ENCODE results near the gene LGALS3.

Gene LGALS3

DNA sequence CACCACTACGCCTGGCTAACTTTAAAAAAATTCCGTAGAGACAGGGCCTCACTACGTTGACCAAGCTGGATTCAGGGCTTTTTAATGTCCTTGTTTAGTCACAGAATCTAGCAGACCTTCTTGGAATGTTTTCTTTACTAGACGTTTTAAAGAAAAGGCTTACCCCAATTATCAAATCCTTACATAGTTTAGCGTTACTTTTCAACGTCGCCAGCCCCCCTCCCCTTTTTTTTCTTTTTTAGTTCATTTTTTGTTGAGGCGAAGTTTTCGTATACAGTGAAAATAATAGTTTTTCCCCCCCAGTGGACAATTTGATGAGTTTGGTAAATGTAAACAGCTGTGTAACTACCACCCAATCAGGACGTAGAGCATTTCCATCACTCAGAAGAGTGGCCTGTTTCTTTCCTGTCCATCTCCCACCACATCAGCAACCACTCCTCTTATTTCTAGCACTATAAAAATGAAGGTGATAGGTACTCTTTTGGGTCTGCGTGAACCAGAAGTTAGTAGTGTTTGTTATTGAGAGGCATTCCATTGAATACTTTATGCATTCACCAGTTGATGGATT, 63.1 kb downstream of the LGALS3 start:
- TF ChIP-seq, protein P1, sequence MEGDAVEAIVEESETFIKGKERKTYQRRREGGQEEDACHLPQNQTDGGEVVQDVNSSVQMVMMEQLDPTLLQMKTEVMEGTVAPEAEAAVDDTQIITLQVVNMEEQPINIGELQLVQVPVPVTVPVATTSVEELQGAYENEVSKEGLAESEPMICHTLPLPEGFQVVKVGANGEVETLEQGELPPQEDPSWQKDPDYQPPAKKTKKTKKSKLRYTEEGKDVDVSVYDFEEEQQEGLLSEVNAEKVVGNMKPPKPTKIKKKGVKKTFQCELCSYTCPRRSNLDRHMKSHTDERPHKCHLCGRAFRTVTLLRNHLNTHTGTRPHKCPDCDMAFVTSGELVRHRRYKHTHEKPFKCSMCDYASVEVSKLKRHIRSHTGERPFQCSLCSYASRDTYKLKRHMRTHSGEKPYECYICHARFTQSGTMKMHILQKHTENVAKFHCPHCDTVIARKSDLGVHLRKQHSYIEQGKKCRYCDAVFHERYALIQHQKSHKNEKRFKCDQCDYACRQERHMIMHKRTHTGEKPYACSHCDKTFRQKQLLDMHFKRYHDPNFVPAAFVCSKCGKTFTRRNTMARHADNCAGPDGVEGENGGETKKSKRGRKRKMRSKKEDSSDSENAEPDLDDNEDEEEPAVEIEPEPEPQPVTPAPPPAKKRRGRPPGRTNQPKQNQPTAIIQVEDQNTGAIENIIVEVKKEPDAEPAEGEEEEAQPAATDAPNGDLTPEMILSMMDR (IDR thresholded peaks at IDR 0.05; ENCODE audit: borderline replicate concordance, control extremely low read depth, extremely low read depth, insufficient read depth, missing control alignments), result no peak
- DNase-seq (ENCODE audit: low spot score), result no peak
- in situ Hi-C loops (cut with MboI; ENCODE audit: low sequenced_read_pairs, unreplicated experiment), result no loop called here

DNA sequence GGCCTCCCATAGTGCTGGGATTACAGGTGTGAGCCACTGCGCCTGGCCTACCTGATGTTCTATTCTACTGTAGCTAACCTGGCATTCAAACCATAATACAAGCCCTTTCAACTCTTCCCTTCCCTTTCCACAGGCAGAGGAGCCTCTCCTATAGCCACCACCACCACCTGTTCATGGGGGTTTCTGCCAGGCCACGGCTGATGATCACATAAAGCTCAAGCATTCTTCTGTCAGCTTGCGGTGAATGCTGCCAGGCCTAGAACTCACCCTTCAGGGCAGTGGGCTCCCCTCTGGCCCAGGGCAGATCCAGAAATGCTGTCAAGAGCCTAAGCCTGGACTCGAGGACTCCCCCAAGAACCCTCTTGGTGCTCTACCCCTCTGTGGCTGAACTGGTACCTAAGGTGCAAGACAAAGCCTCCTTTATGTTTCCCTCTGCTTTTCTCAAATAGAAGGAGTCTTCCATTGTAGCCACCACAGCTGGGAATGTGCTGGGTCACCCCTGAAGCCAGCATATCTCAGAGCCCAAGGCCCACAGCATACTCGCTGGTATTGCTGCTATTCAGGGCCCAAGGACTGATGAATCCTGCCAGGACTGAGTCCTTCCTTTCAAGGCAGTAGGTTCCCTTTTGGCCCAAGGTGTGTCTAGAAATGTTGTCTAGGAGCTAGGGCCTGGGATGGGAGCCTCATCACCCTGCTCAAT, 65.8 kb downstream of the LGALS3 start:
- in situ Hi-C loops (cut with MboI; ENCODE audit: low sequenced_read_pairs, unreplicated experiment), result no loop called here
- no peak for DNase-seq (ENCODE audit: low spot score)
- TF ChIP-seq, protein P1 (IDR thresholded peaks at IDR 0.05; ENCODE audit: borderline replicate concordance, control extremely low read depth, extremely low read depth, insufficient read depth, missing control alignments), result no peak
